WTC11 (cell line): ENCODE measurements around the gene PPM1L. TPM values are rescaled to one million over a fixed set of nuclear protein-coding genes. Genes with fewer than 3 reads are reported as not detected.

Experiments
- ATAC-seq: fragments of 200-7000 bp; cut with Tn5 transposase; 2 replicates; pipeline ENCODE4 v1.10.0; 2021; ENCODE audit warnings: mild to moderate bottlenecking, moderate library complexity
- CTCF ChIA-PET: fragments of 300-600 bp; sonication (Branson Sonifier 250); formaldehyde crosslinking; loops from one replicate; lab custom pipeline; 2021; ENCODE audit warnings: antibody characterized with exemption; lab: Charles Lee
- POLR2A ChIA-PET: fragments of 350-600 bp; sonication (Branson Sonifier 250); formaldehyde crosslinking; loops from one replicate; lab custom pipeline; 2021; ENCODE audit warnings: antibody characterized with exemption; lab: Charles Lee
- DNase-seq: peaks from one replicate; pipeline ENCODE4 v3.0.0; 2021; ENCODE audit warnings: low spot score
- H3K27ac Mint-ChIP-seq: 2 replicates; pipeline ENCODE4 v1.8.0; 2021; ENCODE audit warnings: mixed read lengths
- H3K27me3 Mint-ChIP-seq: 2 replicates; pipeline ENCODE4 v1.8.0; 2021; ENCODE audit warnings: low read depth, mild to moderate bottlenecking, moderate library complexity, mixed read lengths
- H3K36me3 Mint-ChIP-seq: 2 replicates; pipeline ENCODE4 v1.8.0; 2021; ENCODE audit warnings: mixed read lengths
- H3K4me1 Mint-ChIP-seq: 2 replicates; pipeline ENCODE4 v1.8.0; 2022; ENCODE audit warnings: mixed read lengths
- H3K4me3 Mint-ChIP-seq: 2 replicates; pipeline ENCODE4 v1.8.0; 2021; ENCODE audit warnings: mild to moderate bottlenecking, moderate library complexity, mixed read lengths
- H3K9me3 Mint-ChIP-seq: 2 replicates; pipeline ENCODE4 v1.8.0; 2021; ENCODE audit warnings: mixed read lengths
- ATF3 ChIP-seq: sonication (generic); formaldehyde crosslinking; conservative IDR thresholded peaks from 2 replicates; pipeline ENCODE4 v1.8.1; 2022; ENCODE audit warnings: mild to moderate bottlenecking, missing genetic modification reagents
- GABPB1 ChIP-seq: sonication (generic); formaldehyde crosslinking; IDR thresholded peaks from 2 replicates; pipeline ENCODE4 v1.8.1; 2023; ENCODE audit warnings: mild to moderate bottlenecking, missing genetic modification reagents
- HMGA2 ChIP-seq: fragments of 250-450 bp; sonication (Bioruptor Pico); IDR thresholded peaks from 2 replicates; pipeline ENCODE4 v1.4.0; 2021; ENCODE audit warnings: mild to moderate bottlenecking, moderate library complexity
- HMGXB4 ChIP-seq: sonication (generic); formaldehyde crosslinking; IDR thresholded peaks from 2 replicates; pipeline ENCODE4 v1.8.1; 2023; ENCODE audit warnings: mild to moderate bottlenecking, moderate library complexity, missing genetic modification reagents
- PRDM15 ChIP-seq: sonication (generic); formaldehyde crosslinking; IDR thresholded peaks from 2 replicates; pipeline ENCODE4 v1.8.0; 2022; ENCODE audit warnings: missing genetic modification reagents
- RORB ChIP-seq: fragments of 250-450 bp; sonication (Bioruptor Pico); IDR thresholded peaks from 2 replicates; pipeline ENCODE4 v1.9.0; 2021; ENCODE audit warnings: mild to moderate bottlenecking
- TEAD4 ChIP-seq: sonication (generic); formaldehyde crosslinking; IDR thresholded peaks from 2 replicates; pipeline ENCODE4 v1.8.0; 2022; ENCODE audit warnings: mild to moderate bottlenecking, missing genetic modification reagents
- ZBTB21 ChIP-seq: sonication (generic); formaldehyde crosslinking; IDR thresholded peaks from 2 replicates; pipeline ENCODE4 v1.8.1; 2023; ENCODE audit warnings: mild to moderate bottlenecking, missing genetic modification reagents, borderline replicate concordance
- total RNA-seq: library from RNA; stranded (reverse); gene quantifications from 3 replicates; pipeline ENCODE4 v1.2.3, GENCODE V29; 2021
- TF ChIP-seq, protein P1 (sequence below): fragments of 250-450 bp; sonication (Bioruptor Pico); IDR thresholded peaks from 2 replicates; pipeline ENCODE4 v1.9.0; 2021; ENCODE audit warnings: mild to moderate bottlenecking
- TF ChIP-seq, protein P2 (sequence below): fragments of 250-450 bp; sonication (Bioruptor Pico); IDR thresholded peaks from 2 replicates; pipeline ENCODE4 v2.1.2; 2022; ENCODE audit warnings: mild to moderate bottlenecking, moderate library complexity
- TF ChIP-seq, protein P3 (sequence below): fragments of 250-450 bp; sonication (Bioruptor Pico); IDR thresholded peaks from 2 replicates; pipeline ENCODE4 v1.9.0; 2021; ENCODE audit warnings: mild to moderate bottlenecking
- TF ChIP-seq, protein P4 (sequence below): sonication (generic); formaldehyde crosslinking; IDR thresholded peaks from 2 replicates; pipeline ENCODE4 v1.8.1; 2023; ENCODE audit warnings: mild to moderate bottlenecking, missing genetic modification reagents

Gene PPM1L
- total RNA-seq, 1 experiment from 2014 or later: 18.1 TPM

DNA sequence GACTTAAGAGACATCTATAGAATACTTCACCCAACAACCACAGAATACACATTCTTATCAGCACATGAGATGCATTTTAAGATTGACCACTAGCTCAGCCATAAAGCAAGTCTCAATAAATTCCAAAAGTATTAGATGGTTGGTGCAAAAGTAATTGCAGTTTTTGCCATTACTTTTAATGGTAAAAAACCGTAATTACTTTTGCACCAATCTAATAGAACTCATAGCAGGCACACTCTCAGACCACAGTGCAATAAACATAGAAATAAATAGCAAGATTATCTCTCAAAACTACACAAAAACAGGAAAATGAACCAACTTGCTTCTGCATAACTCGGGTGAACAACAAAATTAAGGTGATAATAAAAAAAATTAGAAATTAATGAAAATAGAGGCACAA is 33.7 kb upstream of the PPM1L start (continued):
- no peak for TF ChIP-seq HMGXB4 (CRISPR knock-in tag)
- no peak for TF ChIP-seq RORB (CRISPR knock-in tag)
- TF ChIP-seq, all 79 proteins: peak for 0

GRCh38 chr3:160725338-160725737 is 30.7 kb upstream of the PPM1L start:
- POLR2A ChIA-PET: no interaction called here
- Mint-ChIP-seq H3K9me3 (peaks cover 17% of the 10 kb centered on the region), H3K27ac (no peak overlapping the region), H3K36me3 (peaks cover 4% of the 10 kb centered on the region; the same call in 1 of the 2 replicates), H3K27me3 (no peaks in the 10 kb centered on the region; the same call in 1 of the 2 replicates), H3K4me1 (no peaks in the 10 kb centered on the region), H3K4me3 (no peak overlapping the region)
- TF ChIP-seq HMGA2 (CRISPR knock-in tag) (no peak), TEAD4 (CRISPR knock-in tag) (no peak), GABPB1 (CRISPR knock-in tag) (no peak), PRDM15 (CRISPR knock-in tag) (no peak), ZBTB21 (no peak), ATF3 (CRISPR knock-in tag) (no peak)
- TF ChIP-seq, protein P1, sequence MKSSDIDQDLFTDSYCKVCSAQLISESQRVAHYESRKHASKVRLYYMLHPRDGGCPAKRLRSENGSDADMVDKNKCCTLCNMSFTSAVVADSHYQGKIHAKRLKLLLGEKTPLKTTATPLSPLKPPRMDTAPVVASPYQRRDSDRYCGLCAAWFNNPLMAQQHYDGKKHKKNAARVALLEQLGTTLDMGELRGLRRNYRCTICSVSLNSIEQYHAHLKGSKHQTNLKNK (CRISPR knock-in tag): no peak
- TF ChIP-seq, protein P2, sequence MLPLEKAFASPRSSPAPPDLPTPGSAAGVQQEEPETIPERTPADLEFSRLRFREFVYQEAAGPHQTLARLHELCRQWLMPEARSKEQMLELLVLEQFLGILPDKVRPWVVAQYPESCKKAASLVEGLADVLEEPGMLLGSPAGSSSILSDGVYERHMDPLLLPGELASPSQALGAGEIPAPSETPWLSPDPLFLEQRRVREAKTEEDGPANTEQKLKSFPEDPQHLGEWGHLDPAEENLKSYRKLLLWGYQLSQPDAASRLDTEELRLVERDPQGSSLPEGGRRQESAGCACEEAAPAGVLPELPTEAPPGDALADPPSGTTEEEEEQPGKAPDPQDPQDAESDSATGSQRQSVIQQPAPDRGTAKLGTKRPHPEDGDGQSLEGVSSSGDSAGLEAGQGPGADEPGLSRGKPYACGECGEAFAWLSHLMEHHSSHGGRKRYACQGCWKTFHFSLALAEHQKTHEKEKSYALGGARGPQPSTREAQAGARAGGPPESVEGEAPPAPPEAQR (CRISPR knock-in tag): no peak
- TF ChIP-seq, protein P3, sequence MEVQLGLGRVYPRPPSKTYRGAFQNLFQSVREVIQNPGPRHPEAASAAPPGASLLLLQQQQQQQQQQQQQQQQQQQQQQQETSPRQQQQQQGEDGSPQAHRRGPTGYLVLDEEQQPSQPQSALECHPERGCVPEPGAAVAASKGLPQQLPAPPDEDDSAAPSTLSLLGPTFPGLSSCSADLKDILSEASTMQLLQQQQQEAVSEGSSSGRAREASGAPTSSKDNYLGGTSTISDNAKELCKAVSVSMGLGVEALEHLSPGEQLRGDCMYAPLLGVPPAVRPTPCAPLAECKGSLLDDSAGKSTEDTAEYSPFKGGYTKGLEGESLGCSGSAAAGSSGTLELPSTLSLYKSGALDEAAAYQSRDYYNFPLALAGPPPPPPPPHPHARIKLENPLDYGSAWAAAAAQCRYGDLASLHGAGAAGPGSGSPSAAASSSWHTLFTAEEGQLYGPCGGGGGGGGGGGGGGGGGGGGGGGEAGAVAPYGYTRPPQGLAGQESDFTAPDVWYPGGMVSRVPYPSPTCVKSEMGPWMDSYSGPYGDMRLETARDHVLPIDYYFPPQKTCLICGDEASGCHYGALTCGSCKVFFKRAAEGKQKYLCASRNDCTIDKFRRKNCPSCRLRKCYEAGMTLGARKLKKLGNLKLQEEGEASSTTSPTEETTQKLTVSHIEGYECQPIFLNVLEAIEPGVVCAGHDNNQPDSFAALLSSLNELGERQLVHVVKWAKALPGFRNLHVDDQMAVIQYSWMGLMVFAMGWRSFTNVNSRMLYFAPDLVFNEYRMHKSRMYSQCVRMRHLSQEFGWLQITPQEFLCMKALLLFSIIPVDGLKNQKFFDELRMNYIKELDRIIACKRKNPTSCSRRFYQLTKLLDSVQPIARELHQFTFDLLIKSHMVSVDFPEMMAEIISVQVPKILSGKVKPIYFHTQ (CRISPR knock-in tag): no peak
- TF ChIP-seq, protein P4, sequence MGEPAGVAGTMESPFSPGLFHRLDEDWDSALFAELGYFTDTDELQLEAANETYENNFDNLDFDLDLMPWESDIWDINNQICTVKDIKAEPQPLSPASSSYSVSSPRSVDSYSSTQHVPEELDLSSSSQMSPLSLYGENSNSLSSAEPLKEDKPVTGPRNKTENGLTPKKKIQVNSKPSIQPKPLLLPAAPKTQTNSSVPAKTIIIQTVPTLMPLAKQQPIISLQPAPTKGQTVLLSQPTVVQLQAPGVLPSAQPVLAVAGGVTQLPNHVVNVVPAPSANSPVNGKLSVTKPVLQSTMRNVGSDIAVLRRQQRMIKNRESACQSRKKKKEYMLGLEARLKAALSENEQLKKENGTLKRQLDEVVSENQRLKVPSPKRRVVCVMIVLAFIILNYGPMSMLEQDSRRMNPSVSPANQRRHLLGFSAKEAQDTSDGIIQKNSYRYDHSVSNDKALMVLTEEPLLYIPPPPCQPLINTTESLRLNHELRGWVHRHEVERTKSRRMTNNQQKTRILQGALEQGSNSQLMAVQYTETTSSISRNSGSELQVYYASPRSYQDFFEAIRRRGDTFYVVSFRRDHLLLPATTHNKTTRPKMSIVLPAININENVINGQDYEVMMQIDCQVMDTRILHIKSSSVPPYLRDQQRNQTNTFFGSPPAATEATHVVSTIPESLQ (CRISPR knock-in tag): no peak
- CTCF ChIA-PET: no interaction called here
- DNase-seq: no peak
- ATAC-seq: no peak
